ENCODE results near the gene SCGB1C1.

Gene SCGB1C1

DNA sequence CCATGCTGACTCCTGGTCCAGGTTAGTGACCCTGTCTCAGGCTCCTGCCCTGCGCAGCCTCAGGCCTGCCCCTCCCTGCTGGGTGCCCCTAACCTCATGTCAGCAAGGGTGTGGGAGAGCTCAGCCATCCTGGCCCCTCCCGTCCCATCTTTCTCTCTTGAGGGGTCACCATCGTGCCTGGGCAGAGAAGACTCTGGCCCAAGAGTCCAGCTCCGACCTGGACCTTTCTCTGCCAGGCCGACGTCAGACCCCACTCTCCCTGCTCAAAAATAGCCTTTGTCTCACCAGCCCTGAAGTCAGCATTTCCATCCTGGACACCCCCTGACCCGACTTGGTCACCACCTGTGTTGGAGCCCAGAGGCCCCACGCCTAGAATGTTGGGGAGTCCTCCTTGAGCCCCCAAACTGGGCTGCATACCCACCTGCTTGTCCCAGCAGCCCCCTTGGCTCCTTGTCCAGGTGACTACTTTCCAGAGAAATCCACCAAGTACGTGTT is 4.9 kb downstream of the SCGB1C1 start:
- Histone ChIP-seq H2AFZ (ENCODE audit: insufficient read depth, low read length, poor library complexity) (no peak overlapping the region), H4K8ac (ENCODE audit: low read depth, low read length) (no peak overlapping the region), H3K4me1 (ENCODE audit: control insufficient read depth in 1 of 2, insufficient read depth in 2 of 2, low read length in 2 of 2) (no peaks in the 10 kb centered on the region), H3K4me3 (ENCODE audit: low read depth, low read length) (no peak overlapping the region), H3K27me3 (ENCODE audit: insufficient read depth, low read length) (no peaks in the 10 kb centered on the region), H3K9ac (ENCODE audit: low read length) (no peak overlapping the region), H4K12ac (ENCODE audit: low read depth, low read length) (peak overlapping the region; percentile 8), H2AK5ac (ENCODE audit: low read length) (no peak overlapping the region), H4K91ac (ENCODE audit: low read depth, low read length) (no peak overlapping the region), H3K79me1 (ENCODE audit: low read length) (no peaks in the 10 kb centered on the region), H3K14ac (ENCODE audit: low read length) (no peak overlapping the region), H3K4me2 (ENCODE audit: low read length) (no peak overlapping the region), H2BK12ac (ENCODE audit: low read length) (no peak overlapping the region), H3K79me2 (ENCODE audit: control insufficient read depth, insufficient read depth, low read length, poor library complexity) (no peaks in the 10 kb centered on the region), H3K27ac (ENCODE audit: low read depth, low read length) (no peak overlapping the region), H2BK120ac (ENCODE audit: insufficient read depth, low read length, poor library complexity) (no peak overlapping the region), H3K18ac (ENCODE audit: low read length) (no peak overlapping the region), H3K4ac (ENCODE audit: low read depth, low read length) (no peak overlapping the region), H3K9me3 (ENCODE audit: insufficient read depth, low read depth, low read length) (no peaks in the 10 kb centered on the region), H2BK5ac (ENCODE audit: low read depth, low read length, poor library complexity) (no peak overlapping the region), H3K23ac (ENCODE audit: low read length) (no peak overlapping the region), H3K36me3 (ENCODE audit: control insufficient read depth in 1 of 2, insufficient read depth in 2 of 2, low read length in 2 of 2) (peaks cover 6 to 7% of the 10 kb centered on the region in 2 experiments)
- WGBS (ENCODE audit: extremely low coverage, insufficient coverage, insufficient read length): no CpG with 5 or more reads among the region's 9 CpGs
- no peak for DNase-seq

DNA sequence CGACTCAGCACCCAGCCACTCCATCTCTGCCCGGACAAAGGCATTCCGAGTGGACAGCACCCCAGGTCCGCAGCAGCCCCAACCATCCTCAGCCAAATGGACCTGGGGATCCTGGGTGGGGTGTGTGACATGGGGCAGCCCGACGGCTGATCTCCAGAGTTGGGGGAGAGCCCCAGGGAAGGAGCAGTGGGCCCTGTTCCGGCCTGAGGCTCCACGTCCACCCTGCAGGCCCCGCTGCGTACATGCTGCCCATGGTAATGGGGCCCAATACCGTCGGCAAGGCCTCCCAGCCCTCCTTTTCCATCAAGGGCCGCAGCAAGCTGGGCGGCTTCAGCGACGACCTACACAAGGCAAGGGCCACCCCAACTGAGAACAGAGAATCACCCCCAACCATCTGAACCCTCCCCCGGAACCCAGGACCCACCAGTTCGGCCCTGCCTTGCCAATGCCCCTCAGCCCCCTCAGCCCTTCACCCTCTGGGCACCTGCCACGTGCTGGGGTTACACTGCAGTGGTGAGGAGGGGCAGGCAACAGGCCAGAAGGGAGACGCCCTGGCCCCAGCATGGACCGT is 5.4 kb downstream of the SCGB1C1 start:
- no peak overlapping the region for H2BK12ac ChIP-seq (ENCODE audit: low read length)
- H3K18ac ChIP-seq (ENCODE audit: low read length): no peak overlapping the region
- H3K36me3 ChIP-seq (ENCODE audit: control insufficient read depth in 1 of 2, insufficient read depth in 2 of 2, low read length in 2 of 2): peaks cover 10 to 11% of the 10 kb centered on the region in 2 experiments
- no peak overlapping the region for H4K8ac ChIP-seq (ENCODE audit: low read depth, low read length)
- H3K79me2 ChIP-seq (ENCODE audit: control insufficient read depth, insufficient read depth, low read length, poor library complexity): no peaks in the 10 kb centered on the region
- H2BK5ac ChIP-seq (ENCODE audit: low read depth, low read length, poor library complexity): no peak overlapping the region
- no peaks in the 10 kb centered on the region for H3K4me1 ChIP-seq (ENCODE audit: control insufficient read depth in 1 of 2, insufficient read depth in 2 of 2, low read length in 2 of 2)
- H4K12ac ChIP-seq (ENCODE audit: low read depth, low read length): no peak overlapping the region
- H3K27me3 ChIP-seq (ENCODE audit: insufficient read depth, low read length): no peaks in the 10 kb centered on the region
- no peak overlapping the region for H2AFZ ChIP-seq (ENCODE audit: insufficient read depth, low read length, poor library complexity)
- H3K4me2 ChIP-seq (ENCODE audit: low read length): no peak overlapping the region
- H3K14ac ChIP-seq (ENCODE audit: low read length): no peak overlapping the region
- no peaks in the 10 kb centered on the region for H3K79me1 ChIP-seq (ENCODE audit: low read length)
- H2AK5ac ChIP-seq (ENCODE audit: low read length): no peak overlapping the region
- no peaks in the 10 kb centered on the region for H3K9me3 ChIP-seq (ENCODE audit: insufficient read depth, low read depth, low read length)
- H3K4ac ChIP-seq (ENCODE audit: low read depth, low read length): no peak overlapping the region
- DNase-seq: no peak
- no peak overlapping the region for H3K23ac ChIP-seq (ENCODE audit: low read length)
- no peak overlapping the region for H4K91ac ChIP-seq (ENCODE audit: low read depth, low read length)
- no peak overlapping the region for H2BK120ac ChIP-seq (ENCODE audit: insufficient read depth, low read length, poor library complexity)
- no peak overlapping the region for H3K4me3 ChIP-seq (ENCODE audit: low read depth, low read length)
- H3K27ac ChIP-seq (ENCODE audit: low read depth, low read length): no peak overlapping the region
- no CpG with 5 or more reads among the region's 21 CpGs for WGBS (ENCODE audit: extremely low coverage, insufficient coverage, insufficient read length)
- no peak overlapping the region for H3K9ac ChIP-seq (ENCODE audit: low read length)

DNA sequence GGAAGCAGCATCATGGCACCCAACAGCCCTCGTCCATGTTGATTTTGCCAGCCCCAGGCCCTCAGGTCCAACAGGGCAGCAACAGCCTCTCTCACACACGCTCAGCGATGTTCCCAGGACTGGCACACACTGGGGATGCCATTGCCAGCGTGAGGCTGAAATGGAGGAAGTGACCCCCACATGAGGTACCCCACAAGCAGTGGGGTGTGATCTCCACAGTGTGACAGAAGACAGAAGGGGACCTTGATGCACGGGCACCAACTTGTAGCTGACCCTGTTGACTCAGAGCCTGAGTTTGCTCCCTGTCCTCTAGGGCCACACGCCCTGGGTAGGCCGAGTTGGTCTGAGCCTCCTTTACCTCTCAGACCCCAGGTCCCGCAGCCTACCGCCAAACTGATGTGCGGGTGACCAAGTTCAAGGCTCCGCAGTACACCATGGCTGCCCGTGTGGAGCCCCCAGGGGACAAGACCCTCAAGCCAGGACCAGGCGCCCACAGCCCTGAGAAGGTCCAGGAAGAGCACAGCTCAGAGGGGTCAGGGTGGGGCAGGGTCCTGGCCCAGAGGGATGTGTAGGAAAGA is 6.2 kb downstream of the SCGB1C1 start:
- Histone ChIP-seq H3K14ac (ENCODE audit: low read length) (no peak overlapping the region), H3K79me1 (ENCODE audit: low read length) (no peaks in the 10 kb centered on the region), H2BK120ac (ENCODE audit: insufficient read depth, low read length, poor library complexity) (no peak overlapping the region), H3K9me3 (ENCODE audit: insufficient read depth, low read depth, low read length) (no peaks in the 10 kb centered on the region), H3K36me3 (ENCODE audit: control insufficient read depth in 1 of 2, insufficient read depth in 2 of 2, low read length in 2 of 2) (peaks cover 18 to 19% of the 10 kb centered on the region in 2 experiments), H3K4me3 (ENCODE audit: low read depth, low read length) (no peak overlapping the region), H2BK12ac (ENCODE audit: low read length) (no peak overlapping the region), H2BK5ac (ENCODE audit: low read depth, low read length, poor library complexity) (no peak overlapping the region), H2AK5ac (ENCODE audit: low read length) (no peak overlapping the region), H3K9ac (ENCODE audit: low read length) (no peak overlapping the region), H4K12ac (ENCODE audit: low read depth, low read length) (no peak overlapping the region), H3K4me2 (ENCODE audit: low read length) (no peak overlapping the region), H3K79me2 (ENCODE audit: control insufficient read depth, insufficient read depth, low read length, poor library complexity) (no peaks in the 10 kb centered on the region), H3K4ac (ENCODE audit: low read depth, low read length) (no peak overlapping the region), H4K8ac (ENCODE audit: low read depth, low read length) (no peak overlapping the region), H3K18ac (ENCODE audit: low read length) (no peak overlapping the region), H3K27ac (ENCODE audit: low read depth, low read length) (no peak overlapping the region), H2AFZ (ENCODE audit: insufficient read depth, low read length, poor library complexity) (no peak overlapping the region), H3K27me3 (ENCODE audit: insufficient read depth, low read length) (no peaks in the 10 kb centered on the region), H3K23ac (ENCODE audit: low read length) (no peak overlapping the region), H3K4me1 (ENCODE audit: control insufficient read depth in 1 of 2, insufficient read depth in 2 of 2, low read length in 2 of 2) (no peaks in the 10 kb centered on the region), H4K91ac (ENCODE audit: low read depth, low read length) (no peak overlapping the region)
- WGBS (ENCODE audit: extremely low coverage, insufficient coverage, insufficient read length): no CpG with 5 or more reads among the region's 13 CpGs
- DNase-seq: no peak

DNA sequence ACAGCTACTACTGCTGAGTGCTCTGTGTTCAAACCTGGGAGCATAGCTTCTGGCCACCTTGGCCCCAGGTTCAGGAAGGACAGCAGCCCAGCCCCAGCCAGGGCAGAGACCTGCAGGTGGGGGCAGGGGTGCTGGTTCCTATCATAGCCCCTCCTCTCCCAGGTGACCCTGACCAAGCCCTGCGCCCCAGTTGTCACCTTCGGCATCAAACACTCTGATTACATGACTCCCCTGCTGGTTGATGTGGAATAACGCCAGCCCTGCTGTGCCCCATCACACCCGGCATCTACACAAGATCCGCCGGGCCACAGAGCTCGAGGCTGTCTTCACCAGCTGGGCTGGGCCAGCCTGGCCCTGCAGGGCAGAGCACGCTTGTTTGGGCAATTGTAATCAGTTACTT is 6.9 kb downstream of the SCGB1C1 start:
- WGBS (ENCODE audit: extremely low coverage, insufficient coverage, insufficient read length): no CpG with 5 or more reads among the region's 8 CpGs
- no peak overlapping the region for H3K27ac ChIP-seq (ENCODE audit: low read depth, low read length)

More for the DNA sequence above, 6.9 kb downstream of the SCGB1C1 start:
- Histone ChIP-seq H3K36me3 (ENCODE audit: control insufficient read depth in 1 of 2, insufficient read depth in 2 of 2, low read length in 2 of 2) (peaks cover 24 to 26% of the 10 kb centered on the region in 2 experiments), H4K12ac (ENCODE audit: low read depth, low read length) (no peak overlapping the region), H2AFZ (ENCODE audit: insufficient read depth, low read length, poor library complexity) (no peak overlapping the region), H3K23ac (ENCODE audit: low read length) (no peak overlapping the region), H3K4me1 (ENCODE audit: control insufficient read depth in 1 of 2, insufficient read depth in 2 of 2, low read length in 2 of 2) (no peaks in the 10 kb centered on the region), H3K14ac (ENCODE audit: low read length) (no peak overlapping the region), H3K9ac (ENCODE audit: low read length) (no peak overlapping the region), H4K8ac (ENCODE audit: low read depth, low read length) (no peak overlapping the region), H3K4me2 (ENCODE audit: low read length) (no peak overlapping the region), H3K79me1 (ENCODE audit: low read length) (no peaks in the 10 kb centered on the region), H3K4ac (ENCODE audit: low read depth, low read length) (no peak overlapping the region), H3K27me3 (ENCODE audit: insufficient read depth, low read length) (no peaks in the 10 kb centered on the region), H3K9me3 (ENCODE audit: insufficient read depth, low read depth, low read length) (no peaks in the 10 kb centered on the region), H2AK5ac (ENCODE audit: low read length) (no peak overlapping the region), H2BK120ac (ENCODE audit: insufficient read depth, low read length, poor library complexity) (no peak overlapping the region), H2BK12ac (ENCODE audit: low read length) (no peak overlapping the region), H4K91ac (ENCODE audit: low read depth, low read length) (no peak overlapping the region), H3K4me3 (ENCODE audit: low read depth, low read length) (peak overlapping the region; percentile 26), H3K18ac (ENCODE audit: low read length) (no peak overlapping the region), H2BK5ac (ENCODE audit: low read depth, low read length, poor library complexity) (no peak overlapping the region), H3K79me2 (ENCODE audit: control insufficient read depth, insufficient read depth, low read length, poor library complexity) (no peaks in the 10 kb centered on the region)
- DNase-seq: no peak
